Type B pancreatic cell (in vitro differentiated cells): Measurements from ENCODE around the gene GNAI1. TPM values are rescaled to one million over a fixed set of nuclear protein-coding genes. Genes with fewer than 3 reads are reported as not detected.
A peak's percentile ranks its signal among the peaks of the same experiment; 100 is the strongest.

Experiments used
- DNase-seq: peaks from one replicate; pipeline ENCODE4 v3.0.0; 2021; ENCODE audit warnings: mixed read lengths; ENCODE audit not compliant: unreplicated experiment; ENCODE audit errors: extremely low spot score
- H3K27ac Mint-ChIP-seq: 2 replicates; pipeline ENCODE4 v1.8.0; 2021; ENCODE audit warnings: mild to moderate bottlenecking, mixed read lengths
- H3K27me3 Mint-ChIP-seq: 2 replicates; pipeline ENCODE4 v1.8.0; 2021; ENCODE audit warnings: mixed read lengths
- H3K36me3 Mint-ChIP-seq: 2 replicates; pipeline ENCODE4 v1.8.0; 2021; ENCODE audit warnings: mixed read lengths
- H3K4me1 Mint-ChIP-seq: one replicate; pipeline ENCODE4 v1.8.0; 2021; ENCODE audit warnings: mixed read lengths; ENCODE audit not compliant: unreplicated experiment
- H3K4me3 Mint-ChIP-seq: 2 replicates; pipeline ENCODE4 v1.8.0; 2021; ENCODE audit warnings: mild to moderate bottlenecking, mixed read lengths
- H3K9me3 Mint-ChIP-seq: 2 replicates; pipeline ENCODE4 v1.8.0; 2021; ENCODE audit warnings: mixed read lengths
- total RNA-seq: library from RNA; stranded (reverse); gene quantifications from 2 replicates; pipeline ENCODE4 v1.2.1, GENCODE V29; 2021; ENCODE audit warnings: low replicate concordance
- TF ChIP-seq, protein P1 (sequence below): fragments of 200-600 bp; sonication (generic); conservative IDR thresholded peaks from 2 replicates; pipeline ENCODE4 v1.5.0; 2021; ENCODE audit warnings: antibody characterized with exemption, mild to moderate bottlenecking

Gene GNAI1
- total RNA-seq, 1 donor from 2014 or later = 39.2 TPM

DNA sequence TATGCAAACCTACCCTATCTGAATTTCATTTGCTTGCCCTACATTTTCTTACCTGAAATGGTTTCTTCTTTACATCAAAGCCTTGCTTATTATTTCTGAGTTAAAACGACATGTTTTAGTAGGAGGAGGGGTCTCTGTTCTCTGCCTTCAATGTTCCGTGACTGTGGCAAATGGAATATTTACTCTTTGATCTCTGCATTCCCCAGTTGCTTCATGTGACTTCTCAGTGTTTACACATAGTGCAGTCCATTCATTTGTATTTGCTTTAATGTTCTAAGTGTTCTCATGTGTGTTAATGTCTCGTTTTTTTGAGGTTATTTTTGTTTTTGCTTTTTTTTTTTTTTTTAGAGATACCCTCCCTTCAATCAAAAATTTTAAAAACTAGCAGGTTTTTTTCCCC, 75.8 kb downstream of the GNAI1 start:
- H3K4me1 Mint-ChIP-seq = peaks cover 15% of the 10 kb centered on the region
- peaks cover 27% of the 10 kb centered on the region for H3K36me3 Mint-ChIP-seq
- DNase-seq = no peak

DNA sequence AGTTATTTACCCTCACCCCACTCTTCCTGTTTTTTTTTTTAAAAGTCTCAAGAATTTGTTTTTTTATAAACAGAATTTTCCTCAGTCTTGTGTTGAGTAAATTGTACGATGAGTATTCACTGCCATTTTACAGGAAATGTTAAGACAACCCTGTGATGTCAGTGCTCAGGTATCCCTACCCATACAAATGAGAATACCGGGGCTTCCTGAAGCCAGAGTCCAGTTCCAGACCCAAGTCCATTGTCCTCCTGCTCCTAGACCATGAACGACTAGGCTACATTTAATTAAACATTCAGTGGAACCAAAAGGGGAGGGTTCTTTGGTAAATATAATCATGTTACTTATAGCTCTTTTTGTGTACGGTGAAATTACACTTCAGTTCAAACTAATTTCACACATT, 79.2 kb downstream of the GNAI1 start:
- TF ChIP-seq, protein P1, sequence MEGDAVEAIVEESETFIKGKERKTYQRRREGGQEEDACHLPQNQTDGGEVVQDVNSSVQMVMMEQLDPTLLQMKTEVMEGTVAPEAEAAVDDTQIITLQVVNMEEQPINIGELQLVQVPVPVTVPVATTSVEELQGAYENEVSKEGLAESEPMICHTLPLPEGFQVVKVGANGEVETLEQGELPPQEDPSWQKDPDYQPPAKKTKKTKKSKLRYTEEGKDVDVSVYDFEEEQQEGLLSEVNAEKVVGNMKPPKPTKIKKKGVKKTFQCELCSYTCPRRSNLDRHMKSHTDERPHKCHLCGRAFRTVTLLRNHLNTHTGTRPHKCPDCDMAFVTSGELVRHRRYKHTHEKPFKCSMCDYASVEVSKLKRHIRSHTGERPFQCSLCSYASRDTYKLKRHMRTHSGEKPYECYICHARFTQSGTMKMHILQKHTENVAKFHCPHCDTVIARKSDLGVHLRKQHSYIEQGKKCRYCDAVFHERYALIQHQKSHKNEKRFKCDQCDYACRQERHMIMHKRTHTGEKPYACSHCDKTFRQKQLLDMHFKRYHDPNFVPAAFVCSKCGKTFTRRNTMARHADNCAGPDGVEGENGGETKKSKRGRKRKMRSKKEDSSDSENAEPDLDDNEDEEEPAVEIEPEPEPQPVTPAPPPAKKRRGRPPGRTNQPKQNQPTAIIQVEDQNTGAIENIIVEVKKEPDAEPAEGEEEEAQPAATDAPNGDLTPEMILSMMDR = no peak
- Mint-ChIP-seq H3K36me3 (peaks cover 14% of the 10 kb centered on the region), H3K27me3 (no peaks in the 10 kb centered on the region), H3K27ac (no peak overlapping the region), H3K9me3 (no peaks in the 10 kb centered on the region), H3K4me1 (peaks cover 9% of the 10 kb centered on the region), H3K4me3 (no peak overlapping the region)
- no peak for DNase-seq

More for the DNA sequence above, 75.8 kb downstream of the GNAI1 start:
- peak overlapping the region; percentile 24 for H3K4me3 Mint-ChIP-seq
- TF ChIP-seq, protein P1 = no peak
- peak overlapping the region; percentile 9 for H3K27ac Mint-ChIP-seq
- H3K27me3 Mint-ChIP-seq = no peaks in the 10 kb centered on the region
- H3K9me3 Mint-ChIP-seq = no peaks in the 10 kb centered on the region

DNA sequence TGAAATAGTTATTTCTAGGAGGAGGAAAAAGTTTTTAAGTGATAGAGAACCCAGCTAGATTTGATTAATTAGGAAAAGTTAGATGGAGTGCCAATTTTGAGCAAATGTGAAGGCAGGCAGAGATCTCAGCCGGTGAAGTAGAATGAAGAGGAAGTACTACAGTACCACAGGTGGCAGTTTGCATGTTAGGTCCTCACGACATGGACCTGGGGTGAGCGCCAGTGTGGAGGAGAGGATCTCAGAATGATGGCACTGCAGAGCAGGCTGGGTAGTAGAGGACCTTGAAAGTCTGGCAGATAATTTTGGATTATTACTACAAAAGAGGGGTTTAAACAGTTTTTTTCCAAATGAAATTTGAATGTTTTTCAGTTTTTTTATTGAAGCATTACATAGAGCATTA, 81.1 kb downstream of the GNAI1 start:
- Mint-ChIP-seq H3K4me1 (peaks cover 2% of the 10 kb centered on the region), H3K4me3 (no peak overlapping the region), H3K36me3 (peaks cover 13% of the 10 kb centered on the region)

DNA sequence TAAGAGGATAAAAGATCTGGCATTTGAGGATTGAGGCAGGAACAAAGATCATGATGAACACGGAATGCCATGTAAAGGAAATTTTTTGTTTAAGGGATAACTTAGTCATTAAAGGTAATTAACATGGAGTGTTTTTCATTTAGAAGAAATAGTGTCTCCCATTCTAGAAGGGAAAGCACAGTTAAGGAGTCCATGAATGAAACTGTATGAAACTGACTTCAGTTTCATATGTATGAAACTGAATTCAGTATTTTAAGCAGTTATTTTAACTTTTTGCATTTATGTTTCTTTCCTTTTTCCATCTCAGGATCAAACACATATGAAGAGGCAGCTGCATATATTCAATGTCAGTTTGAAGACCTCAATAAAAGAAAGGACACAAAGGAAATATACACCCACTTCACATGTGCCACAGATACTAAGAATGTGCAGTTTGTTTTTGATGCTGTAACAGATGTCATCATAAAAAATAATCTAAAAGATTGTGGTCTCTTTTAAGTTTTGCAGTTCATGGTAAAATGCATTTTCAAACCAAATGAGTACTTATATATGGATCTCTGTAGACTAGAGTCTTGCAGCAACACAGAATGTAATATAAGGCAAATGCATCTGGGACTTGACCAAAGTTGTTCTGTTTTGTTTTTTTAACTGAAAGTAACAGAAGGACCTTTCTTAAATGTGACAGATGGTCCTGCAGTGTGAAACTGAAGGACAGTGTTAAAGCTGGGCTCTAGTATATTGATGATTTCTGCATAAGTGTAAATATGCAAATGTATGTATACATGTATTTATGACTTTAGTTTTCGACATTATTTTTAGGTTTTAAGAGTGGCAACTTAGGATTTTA, 82.6 kb downstream of the GNAI1 start:
- no peak for DNase-seq
- Mint-ChIP-seq H3K4me3 (no peak overlapping the region), H3K9me3 (no peaks in the 10 kb centered on the region), H3K36me3 (peaks cover 6% of the 10 kb centered on the region), H3K27me3 (no peaks in the 10 kb centered on the region), H3K4me1 (no peaks in the 10 kb centered on the region), H3K27ac (no peak overlapping the region)
- TF ChIP-seq, protein P1 = no peak

More for the DNA sequence above, 81.1 kb downstream of the GNAI1 start:
- Mint-ChIP-seq H3K9me3 (no peaks in the 10 kb centered on the region), H3K27me3 (no peaks in the 10 kb centered on the region), H3K27ac (no peak overlapping the region)
- TF ChIP-seq, protein P1 = no peak
- DNase-seq = no peak

DNA sequence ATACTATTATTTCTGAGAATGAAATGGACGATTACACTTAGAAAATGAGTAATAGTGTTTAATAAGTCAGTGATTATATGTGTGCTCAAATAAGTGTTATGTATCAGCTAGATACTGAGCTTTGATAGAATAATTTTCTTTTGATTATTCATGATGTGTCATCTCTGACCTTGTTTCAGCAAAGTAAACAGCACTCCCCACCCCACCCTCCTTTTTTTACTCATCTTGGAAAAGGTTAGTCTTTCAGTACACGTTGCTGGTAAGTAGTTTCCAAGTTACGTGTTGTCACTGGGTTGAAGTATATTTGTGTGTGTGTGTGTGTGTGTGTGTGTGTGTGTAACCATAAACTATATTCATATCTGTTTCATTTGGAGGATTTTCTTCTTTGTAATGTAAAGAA, 84.1 kb downstream of the GNAI1 start:
- H3K9me3 Mint-ChIP-seq = no peaks in the 10 kb centered on the region
- H3K4me1 Mint-ChIP-seq = no peaks in the 10 kb centered on the region
- no peak for DNase-seq
- TF ChIP-seq, protein P1 = no peak
- no peaks in the 10 kb centered on the region for H3K27me3 Mint-ChIP-seq
- no peak overlapping the region for H3K4me3 Mint-ChIP-seq
- H3K36me3 Mint-ChIP-seq = no peaks in the 10 kb centered on the region
- H3K27ac Mint-ChIP-seq = no peak overlapping the region
